Measurements from ENCODE around the gene ERCC2.
"Not testable (repeated sequence)": the region's sequence is repeated elsewhere in the genome, so short reads cannot be mapped to it uniquely, and the experiment has no call there.

GRCh38 chr19:45407585-45407984 is 37.2 kb upstream of the ERCC2 start:
- not testable (repeated sequence) for TF ChIP-seq SUZ12 (IDR thresholded peaks at IDR 0.05); BHLHE40 (IDR thresholded peaks at IDR 0.05; ENCODE audit: borderline replicate concordance); LEF1 (IDR thresholded peaks at IDR 0.05; ENCODE audit: borderline replicate concordance)

Measured in HEK293T (cell line).